ENCODE measurements around the gene MTG1.
"Not testable (repeated sequence)": the region's sequence is repeated elsewhere in the genome, so short reads cannot be mapped to it uniquely, and the experiment has no call there.

The MTG1 gene

DNA sequence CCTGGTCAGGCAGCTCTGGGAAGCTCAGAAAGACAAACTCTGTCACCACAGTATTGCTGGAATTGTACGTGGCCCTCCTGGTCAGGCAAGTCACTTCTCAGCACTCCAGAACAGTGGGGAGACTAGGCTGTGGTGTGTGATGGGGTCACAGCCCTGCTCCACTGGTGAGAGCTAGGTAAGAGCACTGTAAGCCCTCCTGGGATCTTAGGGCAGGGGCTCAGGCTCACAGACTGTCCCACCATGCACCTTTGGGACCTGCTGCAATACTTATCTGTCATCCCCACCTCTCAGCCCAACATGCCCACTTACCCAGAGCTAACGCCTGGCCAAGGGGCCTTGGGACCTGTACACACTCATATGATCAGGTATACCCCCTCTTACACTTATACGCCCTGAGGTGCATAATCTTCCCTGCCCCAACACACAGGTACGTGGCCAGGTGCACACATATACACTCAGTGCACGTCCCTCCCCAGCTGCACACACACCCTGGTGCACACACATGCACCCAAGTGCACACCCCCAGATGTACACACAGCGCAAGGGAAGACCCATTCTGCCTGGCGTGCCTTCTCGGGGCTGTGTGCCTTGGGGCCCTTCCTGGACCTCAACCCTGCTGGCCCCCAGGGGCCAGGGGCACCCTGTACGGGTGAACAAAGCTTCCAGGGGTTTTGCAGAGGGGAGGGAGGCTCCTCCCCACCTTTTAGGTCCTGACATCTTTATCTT lies 38.1 kb downstream of the MTG1 start:
- not testable (repeated sequence) for DNase-seq

DNA sequence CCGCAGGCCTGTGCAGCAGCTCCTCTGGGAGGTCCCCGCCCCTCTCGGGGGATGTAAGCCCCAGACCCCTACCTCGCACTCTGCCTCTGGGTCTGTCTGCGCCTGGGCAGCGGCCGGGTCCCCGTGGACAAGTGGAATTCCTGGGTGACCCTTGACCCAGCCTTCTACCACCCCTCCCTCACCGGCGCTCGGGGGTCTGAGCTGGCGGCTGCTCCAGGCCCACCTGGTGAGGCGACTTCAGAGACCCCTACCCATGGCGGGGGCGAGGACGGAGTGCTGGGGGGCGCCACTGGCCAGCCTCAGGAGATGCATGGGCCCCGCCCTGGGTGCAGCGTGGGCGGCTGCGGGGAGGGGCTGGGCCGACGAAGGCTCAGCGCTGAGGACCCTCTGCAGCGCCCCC lies 38.8 kb downstream of the MTG1 start:
- not testable (repeated sequence) for DNase-seq

DNA sequence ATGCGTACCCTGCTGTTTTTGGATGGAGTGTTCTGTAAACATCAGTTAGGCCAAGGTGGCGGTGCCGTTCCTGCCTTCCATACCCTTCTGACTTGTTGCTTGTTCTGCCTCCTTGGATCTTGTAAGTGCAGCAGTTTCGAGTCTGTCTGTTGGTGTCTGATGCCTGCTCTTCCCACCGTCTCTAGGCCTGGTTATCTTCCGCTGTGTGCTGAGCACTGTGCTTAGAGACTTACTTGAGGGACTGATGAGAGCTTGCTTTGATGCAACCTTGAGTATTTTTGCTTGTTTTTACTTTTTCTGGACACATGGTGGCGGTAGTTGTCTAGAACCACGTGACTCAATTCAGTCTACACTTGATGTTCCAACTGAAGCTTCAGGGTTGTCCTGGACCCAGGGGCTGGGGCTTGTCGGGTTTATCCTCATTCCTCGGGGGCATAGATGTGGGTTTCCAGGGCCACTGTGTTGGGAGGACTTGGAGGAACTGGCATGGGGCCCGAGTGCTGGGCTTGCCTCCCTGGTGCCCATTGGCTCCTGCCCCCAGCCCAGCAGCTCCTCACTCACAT lies 44.8 kb downstream of the MTG1 start:
- DNase-seq = no peak

DNA sequence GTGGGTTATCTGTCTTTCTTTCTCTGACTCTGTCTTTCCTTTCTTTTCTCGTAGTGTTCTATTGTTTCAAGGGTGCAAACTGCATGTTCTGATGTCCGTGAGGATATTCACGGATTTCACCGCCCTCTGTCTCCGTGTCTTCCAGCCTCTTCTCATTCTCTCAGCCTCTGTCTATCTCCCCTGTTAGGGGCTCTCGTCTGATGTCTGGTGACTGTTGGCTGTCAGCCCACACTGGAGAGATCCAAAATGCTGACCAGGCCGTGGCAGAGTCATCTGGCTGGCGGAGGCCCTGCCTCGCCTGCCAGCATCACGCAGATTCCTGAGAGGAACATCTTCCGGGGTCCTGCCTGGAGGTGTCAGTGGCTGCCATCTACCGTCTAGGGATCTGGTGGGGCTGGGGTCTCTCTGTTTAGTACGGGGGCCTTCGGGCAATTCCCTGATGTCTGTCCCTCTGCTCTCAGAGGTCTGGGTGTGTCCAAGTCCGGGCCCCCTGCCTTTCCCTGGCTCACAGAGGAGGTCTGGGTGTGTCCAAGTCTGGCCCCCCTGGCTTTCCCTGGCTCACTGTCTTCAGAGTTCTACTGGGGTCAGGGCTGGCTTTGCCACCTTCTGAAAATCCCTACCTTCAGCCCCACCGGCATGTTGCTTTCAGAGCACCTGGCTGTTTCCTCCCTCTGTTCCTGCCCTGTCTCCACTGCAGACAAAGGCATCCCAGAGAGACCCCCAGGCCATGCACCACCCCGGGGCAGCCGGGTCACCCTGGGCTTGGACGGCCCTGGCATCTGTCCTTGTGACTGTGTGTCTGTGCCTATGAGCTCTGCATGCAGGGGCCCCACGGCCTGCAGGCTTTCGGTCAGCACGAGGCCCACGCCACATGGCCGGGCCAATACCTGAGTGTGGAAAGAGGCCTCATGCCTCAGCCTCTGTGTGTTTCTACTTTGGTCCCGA lies 45.8 kb downstream of the MTG1 start:
- no peak for DNase-seq

DNA sequence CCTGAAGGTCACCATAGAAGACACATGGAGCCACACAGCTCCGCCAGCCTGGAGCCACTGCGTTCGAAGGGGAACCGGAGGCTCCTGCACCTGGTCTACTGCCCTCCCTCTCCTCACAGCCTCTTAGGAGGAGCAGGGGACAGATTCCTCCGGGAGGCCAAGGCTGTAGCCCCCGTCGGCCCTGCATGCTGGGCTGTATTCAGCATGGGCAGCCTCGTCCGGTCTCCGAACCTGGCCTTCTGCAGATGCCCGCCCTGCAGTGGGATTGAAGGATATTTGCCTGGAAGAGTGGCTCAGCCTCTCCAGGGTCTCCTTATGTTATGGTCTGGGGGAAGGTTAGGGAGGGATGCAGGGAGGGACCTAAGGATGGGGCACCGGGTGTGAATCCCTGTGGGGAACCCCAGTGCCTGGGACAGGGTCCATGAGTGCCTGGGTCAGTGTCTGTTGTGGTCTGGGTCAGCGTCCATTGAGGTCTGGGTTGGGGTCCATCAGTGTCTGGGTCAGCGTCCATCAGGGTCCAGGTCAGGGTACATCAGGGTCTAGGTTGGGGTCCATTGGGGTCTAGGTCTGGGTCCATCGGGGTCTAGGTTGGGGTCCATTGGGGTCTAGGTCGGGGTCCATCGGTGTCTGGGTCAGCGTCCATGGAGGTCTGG lies 46.8 kb downstream of the MTG1 start:
- DNase-seq = no peak

DNA sequence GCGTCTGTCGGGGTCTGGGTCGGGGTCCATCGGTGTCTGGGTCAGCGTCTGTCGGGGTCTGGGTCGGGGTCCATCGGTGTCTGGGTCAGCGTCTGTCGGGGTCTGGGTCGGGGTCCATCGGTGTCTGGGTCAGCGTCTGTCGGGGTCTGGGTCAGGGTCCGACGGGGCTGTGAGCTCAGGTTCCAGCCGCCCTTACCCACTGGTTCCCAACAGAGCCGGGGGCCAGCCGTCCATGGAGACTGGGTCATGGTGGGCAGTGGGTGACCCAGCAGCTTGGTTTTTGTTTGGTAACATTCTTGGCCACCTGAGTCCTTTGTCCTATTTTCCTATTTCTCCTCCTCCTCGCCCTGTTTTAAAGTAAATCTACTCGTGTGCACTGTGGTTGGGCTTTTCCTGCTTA lies 47.4 kb downstream of the MTG1 start:
- DNase-seq = not testable (repeated sequence)

DNA sequence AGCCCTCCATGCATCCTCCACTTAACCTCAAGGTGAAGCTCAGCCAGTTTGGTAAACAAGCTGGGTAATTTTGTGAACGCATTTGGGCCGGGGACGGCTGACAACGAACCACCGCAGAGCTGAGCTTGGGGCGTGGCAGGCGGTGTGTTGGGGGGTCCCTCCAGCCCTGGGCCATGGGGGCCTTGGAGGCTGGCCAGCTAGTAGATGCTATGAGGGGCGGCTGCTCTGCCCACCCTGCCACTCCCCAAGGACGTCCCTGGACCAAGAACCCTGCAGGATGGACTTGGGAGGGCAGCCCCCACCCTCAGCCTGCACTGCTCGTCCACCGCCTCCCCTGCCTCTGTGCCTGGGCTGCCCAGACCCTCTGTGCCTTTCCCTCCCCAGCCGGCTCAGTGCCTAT lies 47.8 kb downstream of the MTG1 start:
- DNase-seq = no peak

DNA sequence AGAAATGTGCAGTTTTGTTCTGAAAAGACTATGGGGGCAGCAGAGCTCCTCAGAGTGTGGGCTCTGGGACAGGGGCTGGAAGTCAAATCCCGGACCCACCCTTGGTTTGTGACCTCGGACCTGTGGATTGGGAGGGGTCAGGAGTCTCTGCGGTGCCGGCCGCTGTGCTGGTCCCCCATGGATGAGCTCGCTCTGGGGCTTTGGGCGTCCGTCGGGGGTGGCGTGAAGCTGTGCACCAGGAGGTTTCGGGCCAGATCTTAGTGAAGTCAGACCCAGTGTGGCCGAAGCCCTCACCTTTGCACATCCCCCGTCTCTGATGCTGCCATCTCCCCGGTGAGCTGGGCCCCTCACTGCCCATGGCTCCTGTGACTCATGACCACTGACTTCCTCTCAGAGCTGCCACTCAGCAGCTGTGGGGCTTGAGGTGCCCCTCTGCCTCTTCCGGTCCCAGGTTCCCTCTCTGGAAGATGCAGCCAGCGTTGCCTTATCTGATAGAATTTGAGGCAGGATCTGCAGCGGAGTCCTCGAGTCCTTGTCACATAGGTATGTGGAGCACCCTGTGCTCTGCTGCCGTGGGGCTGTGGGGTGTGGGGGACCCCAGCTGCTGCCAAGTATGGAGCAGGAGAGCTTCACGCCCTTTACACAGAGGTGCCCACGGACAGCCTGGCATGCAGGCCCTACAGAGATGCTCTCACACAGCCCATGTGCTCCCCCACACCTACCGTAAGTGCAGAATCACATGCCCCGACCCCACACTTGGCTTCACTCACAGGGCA lies 48.4 kb downstream of the MTG1 start:
- DNase-seq = no peak

DNA sequence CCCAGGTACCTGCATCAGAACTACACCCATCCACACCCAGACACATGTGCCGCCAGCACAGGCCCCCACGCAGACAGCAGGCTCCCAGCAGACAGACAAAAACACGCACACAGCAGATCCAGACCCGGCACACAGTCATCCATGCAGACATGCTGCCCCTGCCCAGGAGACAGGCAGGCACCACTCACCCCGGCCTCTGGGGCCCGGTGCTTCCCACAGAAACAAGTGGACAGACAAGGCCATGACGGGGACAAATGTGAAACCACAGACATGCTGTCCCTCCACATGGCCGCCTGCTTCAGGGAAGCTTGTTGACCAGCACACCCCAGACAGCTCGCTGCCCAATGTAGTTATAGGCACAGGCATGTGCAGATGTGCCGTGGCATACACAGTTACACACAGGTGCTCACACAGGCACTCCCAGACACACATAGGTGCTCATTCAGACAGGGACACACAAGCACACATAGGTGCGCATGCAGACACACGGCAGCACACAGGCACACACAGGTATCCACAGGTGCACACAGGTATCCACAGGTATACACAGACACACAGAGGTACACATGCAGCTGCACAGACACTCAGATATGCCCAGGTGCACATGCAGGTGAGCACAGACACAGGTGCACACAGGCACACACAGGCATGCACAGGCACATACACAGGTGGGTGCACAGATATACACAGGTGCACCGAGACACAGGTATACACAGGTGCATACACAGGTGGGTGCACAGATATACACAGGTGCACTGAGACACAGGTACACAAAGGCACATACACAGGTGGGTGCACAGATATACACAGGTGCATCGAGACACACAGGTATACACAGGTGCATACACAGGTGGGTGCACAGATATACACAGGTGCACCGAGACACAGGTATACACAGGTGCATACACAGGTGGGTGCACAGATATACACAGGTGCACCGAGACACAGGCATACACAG lies 49.3 kb downstream of the MTG1 start:
- no peak for DNase-seq

DNA sequence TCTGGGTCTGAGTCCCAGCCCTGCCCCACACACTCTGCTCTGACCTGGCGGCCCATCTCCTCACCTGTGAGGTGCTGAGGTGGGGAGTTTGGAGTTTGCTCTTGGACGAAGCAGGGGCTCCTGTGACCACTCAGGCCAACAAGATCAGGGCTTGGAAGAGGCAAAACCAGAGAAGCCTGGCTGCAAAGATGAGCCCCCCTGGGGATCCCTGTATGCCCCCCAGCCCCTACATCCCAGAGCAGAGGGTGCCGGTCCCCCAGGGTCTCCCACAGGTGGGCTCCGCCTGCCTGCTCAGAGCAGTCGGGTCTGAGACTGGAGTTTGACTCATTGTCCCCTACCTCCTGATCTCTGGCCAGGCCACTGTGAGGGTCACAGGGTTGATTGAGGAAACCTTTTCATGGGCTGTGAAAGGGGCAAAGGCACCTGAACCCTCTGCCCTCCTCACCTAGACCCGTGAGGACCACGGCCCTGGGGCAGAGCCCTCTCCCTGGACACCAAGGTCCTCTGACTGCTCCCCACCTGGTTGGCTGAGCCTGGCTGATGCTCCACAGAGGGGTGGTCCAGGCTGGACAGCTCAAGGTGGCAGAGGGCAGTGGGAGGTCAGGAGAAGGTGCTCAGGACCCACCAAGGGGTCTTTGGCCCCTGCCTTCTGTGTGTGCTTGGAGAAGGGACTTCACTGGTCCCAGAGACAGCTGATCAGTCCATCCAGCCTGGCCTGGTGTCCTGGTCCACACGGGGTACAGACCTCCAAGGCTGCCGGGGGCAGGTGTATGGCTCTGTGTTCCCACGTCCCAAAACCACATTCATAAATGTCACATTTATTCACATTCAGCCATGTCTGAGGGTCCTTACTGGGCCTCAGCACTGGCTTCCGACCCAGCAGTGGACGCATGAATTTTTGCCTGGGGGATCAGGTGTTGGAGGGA lies 50.6 kb downstream of the MTG1 start:
- no peak for DNase-seq

DNA sequence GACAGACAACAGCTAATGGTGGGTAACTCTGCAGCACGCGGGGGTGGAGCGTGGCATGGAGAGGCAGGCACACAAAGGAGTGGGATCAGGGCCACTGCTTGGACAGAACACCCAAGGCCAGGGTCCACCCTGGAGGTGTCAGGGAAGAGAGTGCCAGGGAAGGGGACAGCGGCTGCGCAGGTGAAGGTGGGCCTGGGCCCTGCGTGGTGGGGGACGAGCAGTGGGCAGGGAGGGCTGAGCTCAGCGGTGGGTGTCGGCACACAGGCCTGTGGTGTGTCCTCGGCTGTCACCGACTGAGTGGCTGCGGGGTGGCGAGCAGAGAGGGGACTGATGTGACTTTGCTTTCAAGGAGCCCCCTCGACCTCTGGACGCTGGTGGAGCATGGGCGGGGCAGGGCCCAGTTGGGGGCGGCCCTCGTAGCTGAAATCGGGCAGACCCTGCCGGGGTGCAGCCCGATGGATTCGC lies 51.3 kb downstream of the MTG1 start:
- DNase-seq = no peak

DNA sequence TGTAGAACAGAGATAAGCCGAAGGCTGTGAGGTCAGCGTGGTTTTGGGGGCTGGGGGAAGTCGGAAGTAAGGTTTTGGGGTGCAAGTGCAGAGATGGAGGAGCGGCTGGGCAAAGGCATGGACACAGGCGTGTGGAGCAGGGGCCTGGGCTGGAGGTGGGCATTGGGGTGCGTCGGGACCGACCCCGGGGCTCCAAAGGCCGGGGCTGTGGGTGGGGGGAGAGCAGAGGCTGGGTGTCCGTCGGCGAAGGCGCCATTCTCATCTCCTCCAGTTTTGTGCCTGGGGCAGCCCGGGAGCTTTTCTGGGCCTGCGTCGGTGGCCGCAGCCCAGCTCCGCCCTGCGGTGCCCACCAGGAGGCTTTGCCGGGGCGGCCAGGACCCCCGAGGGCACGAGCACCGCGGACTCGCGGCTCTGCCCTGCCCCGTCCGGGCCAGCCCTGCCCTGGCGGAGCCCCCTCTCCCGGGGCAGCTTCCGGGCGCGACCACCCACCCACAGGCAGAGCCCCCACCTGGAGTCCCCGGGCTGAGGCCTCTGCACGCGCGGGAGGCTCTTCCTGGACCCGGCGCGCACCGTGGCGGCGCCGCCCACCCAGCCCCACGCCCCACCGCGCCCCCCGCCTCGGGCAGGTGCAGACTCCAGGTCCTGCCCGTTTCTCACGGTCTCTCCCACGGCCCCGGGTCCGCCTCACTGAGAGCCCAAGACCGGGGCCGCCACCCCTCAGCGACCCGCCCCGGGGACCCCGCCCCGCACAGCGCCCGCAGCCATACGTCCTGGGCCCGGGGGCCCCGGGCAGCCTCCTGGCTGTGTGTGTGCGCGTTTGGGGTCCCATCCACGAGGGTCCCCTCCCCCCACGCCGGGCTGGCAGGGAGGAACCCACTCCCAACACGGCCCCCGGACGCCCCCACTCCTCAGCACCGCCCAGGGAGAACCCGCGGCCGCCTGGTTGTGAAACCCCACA lies 52.1 kb downstream of the MTG1 start:
- no peak for DNase-seq

DNA sequence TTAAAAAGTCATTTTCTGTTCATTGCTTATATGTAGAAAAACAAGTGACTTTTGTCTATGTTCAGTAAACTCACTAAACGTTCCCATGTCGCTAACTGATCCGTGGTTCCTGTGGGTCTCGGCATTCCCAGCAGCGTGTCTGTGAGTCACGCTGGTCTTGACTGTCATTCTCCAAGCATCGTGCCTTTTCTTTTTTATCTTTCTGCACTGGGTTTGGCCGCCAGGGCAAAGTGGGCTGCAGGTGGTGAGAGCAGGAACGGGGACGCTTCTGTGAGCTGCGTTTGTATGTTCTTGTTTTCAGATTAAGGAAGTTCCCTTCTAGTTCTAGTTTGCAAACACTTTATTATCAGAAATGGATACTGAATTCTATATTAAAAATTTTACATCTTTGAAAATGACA lies 53.0 kb downstream of the MTG1 start:
- no peak for DNase-seq

DNA sequence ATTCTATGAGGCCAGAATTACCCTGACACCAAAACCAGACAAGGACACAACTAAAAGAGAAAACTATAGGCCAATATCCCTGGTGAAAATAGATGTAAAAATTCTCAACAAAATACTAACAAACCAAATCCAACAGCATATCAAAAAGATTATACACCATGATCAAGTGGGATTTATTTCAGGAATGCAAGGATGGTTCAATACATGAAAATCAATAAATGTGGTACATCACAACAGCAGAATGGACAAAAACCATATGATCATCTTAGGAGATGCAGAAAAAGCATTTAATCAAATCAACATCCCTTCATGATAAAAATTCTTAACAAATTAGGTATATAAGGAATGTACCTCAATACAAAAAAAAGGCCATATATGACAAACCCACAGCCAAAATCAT lies 54.2 kb downstream of the MTG1 start:
- DNase-seq = no peak

DNA sequence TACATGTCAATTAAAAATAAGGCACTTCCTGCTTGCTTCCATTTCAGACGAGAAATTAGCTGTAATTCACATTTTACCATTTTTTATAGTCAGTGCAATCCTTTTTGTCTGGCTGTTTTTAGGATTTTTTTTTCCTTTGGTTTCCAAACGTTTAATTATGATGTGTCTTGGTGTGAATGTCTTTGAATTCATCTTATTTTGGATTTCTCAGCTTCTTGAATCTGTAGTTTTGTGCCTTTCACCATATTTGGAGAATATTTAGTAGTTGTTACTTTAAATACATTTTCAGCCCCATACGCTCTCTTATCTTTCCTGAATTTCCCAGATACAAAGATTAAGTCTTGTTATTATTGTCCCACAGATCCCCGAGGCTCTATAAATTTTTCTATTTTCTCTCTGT lies 57.4 kb downstream of the MTG1 start:
- DNase-seq = no peak

DNA sequence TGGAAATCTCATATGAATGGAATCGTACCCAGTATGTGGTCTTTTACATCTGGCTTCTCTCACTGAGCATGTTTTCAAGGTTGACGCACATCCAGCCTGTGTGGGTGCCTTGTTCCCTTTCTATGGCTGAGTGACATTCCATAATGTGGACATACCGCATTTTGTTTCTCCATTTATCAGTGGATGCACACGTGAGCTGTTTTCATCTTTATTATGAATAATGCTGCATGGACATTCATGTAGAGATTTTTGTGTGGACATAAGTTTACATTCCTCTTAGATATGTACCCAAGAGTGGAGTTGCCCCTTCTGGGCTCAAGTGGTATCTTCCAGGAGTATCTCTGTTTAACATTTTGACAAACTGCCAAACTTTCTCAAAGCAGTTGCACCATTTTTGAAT lies 58.5 kb downstream of the MTG1 start:
- DNase-seq = no peak

DNA sequence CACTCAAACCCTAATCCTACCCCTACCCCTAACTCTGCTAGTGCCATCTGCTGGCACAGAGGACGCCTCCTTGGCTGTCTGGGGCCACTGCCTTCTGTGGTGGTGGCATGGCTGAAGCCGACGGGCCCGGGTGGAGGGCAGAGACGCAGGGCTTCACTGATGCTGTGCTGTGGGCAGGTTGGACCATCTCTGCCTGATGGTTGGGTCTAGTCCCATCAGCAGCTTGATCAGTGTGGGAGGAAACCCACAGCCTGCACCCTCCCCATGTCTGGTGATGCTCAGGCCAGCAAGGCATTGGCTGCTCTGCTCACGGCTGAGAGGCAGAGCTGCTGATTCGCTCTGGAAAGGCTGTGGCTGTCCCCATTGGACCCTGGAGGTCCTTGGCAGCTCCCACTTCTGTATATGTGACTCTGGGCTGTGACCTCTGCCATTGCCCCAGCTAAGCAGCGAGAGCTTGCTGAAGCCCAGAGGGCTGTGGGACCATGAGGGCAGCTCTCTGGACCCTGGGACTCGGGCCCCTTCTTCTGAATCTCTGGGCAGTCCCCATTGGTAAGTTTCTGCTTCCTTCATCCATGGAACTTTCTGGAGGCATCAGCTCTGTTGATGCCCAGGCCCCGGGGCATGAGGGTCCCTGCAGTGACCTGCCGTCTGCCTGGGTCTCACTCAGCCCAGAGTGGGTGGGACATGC lies 59.7 kb downstream of the MTG1 start, which contains the start of gene SCART1:
SCART1 (plus strand) TSS at position 430 of the 688 bp plus-strand sequence; CDS start at position 483, 53 bp downstream.
- DNase-seq = no peak
